HG02981 (cell line): ENCODE data around the gene DDR1.

Experiments used
- ATAC-seq: cut with Tn5 transposase; IDR thresholded peaks from one replicate; pipeline ENCODE4 v1.9.1; 2021; ENCODE audit warnings: mild to moderate bottlenecking, moderate library complexity; ENCODE audit not compliant: unreplicated experiment

DDR1 gene

DNA sequence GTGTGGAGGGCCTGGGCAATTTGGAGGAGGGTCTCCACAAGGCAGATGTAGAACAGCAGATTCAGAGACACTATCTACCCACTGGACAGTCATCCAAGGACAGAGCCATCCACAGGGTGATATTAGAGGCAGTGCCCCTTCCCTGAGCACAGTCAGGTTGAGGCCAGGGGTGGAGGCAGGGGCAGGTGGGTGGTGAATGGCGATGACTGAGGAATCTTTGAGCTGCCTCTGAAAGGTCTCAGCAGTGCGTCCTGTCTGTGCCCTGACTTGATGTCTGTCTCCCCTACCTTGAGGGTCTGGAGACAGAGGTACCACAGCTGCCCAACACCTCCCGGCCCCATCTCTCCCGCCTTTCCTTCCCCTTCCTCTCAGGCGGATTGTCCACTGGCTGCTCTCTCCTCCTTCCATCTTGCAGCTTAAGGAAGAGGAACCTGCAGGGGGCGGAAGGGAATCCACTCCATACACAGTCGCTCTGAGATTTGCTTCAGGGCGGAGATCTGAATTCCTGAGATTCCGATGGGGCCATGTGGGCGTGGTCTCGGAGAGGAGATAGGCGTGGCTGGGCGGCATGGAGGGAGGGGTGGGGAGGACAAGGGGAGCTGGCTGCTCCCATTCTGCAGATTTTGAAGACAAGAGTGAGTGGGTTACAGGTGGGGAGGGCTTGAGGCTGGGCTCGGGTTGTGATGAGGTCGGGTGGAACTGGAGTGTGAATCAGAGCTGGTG is 58.2 kb downstream of the DDR1 start:
- no peak for ATAC-seq

DNA sequence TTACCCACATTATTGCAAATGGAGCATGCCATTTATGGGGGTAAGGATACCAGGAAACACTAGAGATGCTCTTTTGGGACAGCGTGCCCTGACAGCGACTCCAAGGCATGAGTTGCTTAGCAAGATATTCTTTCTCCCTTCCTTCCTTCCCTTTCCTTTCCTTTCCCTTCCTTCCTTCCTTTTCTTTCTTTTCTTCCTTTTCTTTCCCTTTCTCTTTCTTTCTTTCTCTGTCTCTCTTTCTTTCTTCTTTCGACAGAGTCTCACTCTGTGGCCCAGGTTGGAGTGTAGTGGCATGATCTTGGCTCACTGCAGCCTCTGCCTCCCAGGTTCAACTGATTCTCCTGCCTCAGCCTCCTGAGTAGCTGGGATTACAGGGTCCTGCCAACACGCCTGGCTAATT is 59.7 kb downstream of the DDR1 start:
- no peak for ATAC-seq

DNA sequence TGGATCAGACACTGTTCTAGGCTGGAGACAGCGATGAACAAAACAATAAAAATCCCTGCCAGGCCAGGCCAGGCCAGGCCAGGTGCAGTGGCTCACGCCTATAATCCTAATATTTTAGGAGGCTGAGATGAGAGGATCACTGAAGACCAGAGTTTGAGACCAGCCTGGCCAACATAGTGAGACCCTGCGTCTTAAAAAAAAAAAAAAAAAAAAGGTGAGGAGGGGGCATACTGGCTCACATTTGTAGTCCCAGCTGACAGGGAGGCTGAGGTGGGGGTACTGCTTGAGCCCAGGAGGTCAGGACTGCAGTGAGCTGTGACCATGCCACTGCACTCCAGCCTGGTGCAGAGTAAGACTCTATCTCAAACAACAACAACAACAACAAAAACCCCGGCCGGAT is 61.0 kb downstream of the DDR1 start:
- no peak for ATAC-seq

- ATAC-seq, result no peak
These were observed 62.9 kb downstream of the DDR1 start for GRCh38 chr6:30947231-30947630.

DNA sequence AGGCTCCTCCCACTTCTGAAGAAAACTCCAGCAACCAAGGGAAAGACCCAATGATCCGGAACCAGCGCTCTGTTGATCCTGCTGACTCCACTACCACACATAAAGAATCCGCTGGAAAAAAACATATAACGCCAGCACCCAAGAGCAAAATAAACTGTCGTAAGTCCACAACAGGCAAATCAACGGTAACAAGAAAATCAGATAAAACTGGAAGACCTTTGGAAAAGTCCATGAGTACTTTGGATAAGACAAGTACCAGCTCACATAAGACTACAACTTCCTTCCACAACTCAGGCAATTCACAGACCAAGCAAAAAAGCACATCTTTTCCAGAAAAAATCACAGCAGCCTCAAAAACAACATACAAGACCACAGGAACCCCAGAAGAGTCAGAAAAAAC is 64.5 kb downstream of the DDR1 start:
- ATAC-seq, result no peak
